NCI-H2107 treated with DMSO at 0.1 percent for 48 hours (cell line): Measurements from ENCODE around the gene MOV10L1.
"Not testable (repeated sequence)": the region's sequence is repeated elsewhere in the genome, so short reads cannot be mapped to it uniquely, and the experiment has no call there.

Experiments
- DNase-seq: peaks from one replicate; lab custom pipeline; 2025; ENCODE audit not compliant: unreplicated experiment; lab: John Stamatoyannopoulos, UW

Gene MOV10L1

DNA sequence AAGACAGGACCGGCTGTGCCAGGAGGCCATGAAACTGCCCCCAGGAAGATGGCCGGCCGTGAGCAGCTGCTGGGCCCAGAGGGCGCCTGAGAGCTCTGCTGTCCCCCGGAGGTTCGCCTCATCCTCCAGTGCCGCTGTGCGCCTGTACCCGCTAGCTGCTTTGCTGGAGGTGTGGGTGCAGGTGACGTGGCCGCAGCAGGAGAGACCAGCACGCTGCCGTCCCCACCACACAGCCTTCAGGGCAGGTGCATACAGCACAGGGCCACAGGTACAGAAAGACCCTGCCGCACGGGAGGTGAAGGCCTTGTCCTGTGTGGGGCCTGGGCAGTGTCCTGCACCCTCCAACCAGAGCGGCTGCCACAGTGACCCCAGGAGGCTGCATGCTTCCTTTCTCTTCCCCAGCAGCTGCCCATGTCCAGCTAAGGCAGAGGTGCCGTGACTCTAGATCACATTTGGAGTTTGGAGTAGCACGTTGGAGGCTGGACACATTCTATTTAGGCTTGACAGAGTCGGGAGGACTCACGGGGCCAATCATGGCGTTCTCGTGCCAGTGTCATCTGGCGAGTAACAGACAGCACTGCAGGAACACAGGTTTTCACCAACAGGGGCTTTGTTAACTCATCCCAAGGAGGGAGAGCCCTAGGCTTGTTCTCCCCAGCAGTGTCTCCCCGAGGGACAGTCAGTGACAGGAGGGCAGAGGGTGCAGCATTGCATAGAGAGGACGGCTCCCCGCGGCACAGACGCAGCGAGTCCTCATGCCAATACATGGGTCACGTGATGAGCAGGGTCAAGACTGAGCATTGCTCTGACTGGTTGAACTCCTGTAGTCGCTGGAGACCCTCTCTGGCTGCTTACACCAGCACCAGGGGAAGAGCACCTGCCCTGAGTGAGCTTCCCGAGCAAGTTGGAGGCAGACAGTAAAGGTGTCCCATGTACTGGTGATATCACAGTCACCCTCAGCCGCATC is 62.0 kb downstream of the MOV10L1 start:
- DNase-seq: no peak

- DNase-seq: no peak
Observed at GRCh38 chr22:50153056-50153755, 63.4 kb downstream of the MOV10L1 start.

DNA sequence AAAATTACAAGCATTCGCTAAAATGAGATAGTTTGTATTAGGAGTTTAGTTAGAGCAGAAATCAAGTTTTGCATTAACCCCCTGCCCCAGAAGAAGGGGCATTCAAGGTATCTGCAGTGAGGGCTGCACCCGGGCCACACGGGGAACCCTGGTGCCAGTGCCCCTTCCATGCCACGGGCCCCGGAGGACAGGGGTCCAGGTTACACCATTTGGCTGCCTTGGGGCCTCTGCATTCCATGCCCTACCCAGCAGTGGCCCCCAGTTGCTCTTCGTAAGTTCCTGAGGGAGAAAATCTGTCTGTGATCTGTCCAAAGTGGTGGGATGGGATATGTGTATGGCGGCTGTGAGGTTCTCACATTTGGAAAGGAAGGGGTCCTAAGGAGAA is 63.9 kb downstream of the MOV10L1 start:
- DNase-seq: no peak

DNA sequence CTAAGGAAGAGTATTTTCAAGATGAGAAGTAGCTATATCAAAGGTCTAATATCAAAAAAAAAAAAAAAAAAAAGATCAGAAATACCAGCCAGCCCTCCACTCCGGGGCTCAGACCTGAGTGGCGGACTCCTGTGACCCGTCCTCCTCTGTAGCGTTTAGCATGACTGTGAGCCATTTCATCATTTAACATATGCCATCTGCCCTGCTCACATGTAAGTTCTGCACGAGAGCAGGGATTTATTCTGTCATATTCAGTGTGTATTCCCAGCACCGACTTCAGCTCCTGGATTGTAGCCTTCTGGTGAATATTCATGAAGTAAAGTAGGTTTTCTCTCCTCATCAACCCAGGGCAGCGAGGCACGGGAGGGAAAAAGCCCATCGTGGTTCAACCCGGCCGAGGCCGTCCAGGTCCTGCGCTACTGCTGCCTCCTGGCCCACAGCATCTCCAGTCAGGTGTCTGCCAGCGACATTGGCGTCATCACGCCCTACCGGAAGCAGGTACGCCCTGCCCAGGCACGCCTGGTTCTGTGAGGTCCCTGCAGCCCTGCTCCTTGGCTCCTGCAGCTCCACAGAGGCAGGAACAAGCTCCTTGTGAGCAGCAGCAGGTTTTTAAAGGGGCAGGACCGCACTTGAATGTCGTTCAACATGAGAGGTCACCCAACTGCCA is 68.0 kb downstream of the MOV10L1 start:
- DNase-seq: no peak

DNA sequence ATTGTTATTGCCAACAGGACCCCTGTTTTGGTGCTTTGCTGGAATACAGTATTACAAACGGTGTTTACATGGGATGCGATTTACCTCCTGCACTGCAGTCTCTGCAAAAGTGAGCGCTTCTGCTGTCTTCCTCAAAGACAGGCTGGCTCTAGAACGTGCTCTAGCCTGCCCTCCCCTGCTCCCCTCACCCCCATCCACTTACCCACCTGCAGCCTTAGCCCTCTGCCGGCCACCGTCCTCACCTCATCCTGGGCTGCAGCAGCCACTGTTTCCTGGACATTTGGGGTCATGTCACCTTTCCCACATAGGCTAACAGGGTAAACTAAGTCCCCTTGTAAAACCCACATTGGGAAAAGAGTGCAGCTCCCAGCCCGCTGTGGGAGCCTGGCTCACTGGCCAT is 71.1 kb downstream of the MOV10L1 start:
- DNase-seq: no peak

DNA sequence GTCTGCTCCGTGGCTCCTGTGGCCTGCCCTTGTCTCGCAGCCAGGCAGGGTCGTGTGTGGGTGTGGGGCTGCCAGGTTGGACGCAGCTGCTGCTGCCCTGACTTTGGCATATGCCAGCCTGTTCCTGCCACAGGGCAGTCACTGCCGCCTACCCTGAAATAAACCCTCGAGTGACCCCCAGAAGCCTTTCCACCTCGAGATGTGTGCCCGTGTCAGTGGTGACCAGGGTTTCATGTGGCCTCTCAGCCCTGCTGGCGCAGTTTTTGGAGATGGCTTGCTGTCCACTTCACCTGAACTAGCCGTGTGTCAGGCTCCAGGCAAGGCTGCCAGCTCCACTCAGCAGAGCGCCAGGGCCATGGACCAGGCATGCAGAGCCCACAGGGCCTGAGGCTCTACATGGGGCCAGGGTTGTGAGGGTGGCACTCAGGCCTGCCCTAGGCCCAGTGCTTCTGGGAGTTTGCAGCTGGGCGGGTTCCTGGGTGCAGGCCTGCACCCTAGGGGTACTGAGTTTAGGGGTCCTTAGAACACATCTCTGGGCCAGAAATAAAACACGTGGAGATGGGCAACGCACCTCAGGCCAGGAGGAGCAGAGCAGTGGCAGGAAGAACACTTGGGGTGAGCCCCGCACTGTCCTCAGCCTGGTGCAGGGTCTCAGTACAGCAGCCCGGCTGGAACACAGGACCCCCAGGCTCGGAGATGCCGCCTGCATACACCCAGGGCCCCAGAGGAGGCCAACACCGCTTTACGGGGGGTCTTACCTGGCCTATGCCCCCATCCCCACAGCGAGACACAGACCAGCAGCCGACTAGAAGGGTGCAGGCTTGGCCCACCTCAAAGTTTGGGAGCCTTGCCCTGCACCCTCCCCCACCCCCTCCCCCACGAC is 71.9 kb downstream of the MOV10L1 start:
- no peak for DNase-seq

- DNase-seq: no peak
Observed at GRCh38 chr22:50162391-50162956, 72.7 kb downstream of the MOV10L1 start.

DNA sequence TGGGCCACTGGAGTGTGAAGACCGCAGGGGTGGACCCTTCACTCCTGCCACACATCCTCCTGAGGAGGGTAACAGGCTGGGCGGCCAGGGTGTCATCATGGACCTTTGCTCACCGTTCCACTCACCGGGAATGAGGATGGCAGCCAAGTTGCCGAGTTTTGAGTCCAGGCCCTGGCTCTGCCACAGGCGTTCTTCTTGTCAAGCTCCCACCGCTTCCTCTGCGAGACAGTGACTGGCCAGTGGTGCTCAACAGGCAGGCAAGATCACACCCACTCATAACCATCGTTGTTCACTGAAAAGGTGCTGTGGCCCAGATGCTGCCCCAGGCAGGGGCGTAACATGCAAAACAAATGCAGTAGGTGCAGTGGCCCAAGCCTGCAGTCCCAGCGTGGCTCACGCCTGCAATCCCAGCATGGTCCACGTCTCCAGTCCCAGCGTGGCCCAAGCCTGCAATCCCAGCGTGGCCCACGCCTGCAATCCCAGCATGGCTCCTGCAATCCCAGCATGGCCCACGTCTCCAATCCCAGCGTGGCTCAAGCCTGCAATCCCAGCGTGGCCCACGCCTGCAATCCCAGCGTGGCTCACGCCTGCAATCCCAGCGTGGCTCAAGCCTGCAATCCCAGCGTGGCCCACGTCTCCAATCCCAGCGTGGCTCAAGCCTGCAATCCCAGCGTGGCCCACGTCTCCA is 75.8 kb downstream of the MOV10L1 start:
- DNase-seq: no peak

DNA sequence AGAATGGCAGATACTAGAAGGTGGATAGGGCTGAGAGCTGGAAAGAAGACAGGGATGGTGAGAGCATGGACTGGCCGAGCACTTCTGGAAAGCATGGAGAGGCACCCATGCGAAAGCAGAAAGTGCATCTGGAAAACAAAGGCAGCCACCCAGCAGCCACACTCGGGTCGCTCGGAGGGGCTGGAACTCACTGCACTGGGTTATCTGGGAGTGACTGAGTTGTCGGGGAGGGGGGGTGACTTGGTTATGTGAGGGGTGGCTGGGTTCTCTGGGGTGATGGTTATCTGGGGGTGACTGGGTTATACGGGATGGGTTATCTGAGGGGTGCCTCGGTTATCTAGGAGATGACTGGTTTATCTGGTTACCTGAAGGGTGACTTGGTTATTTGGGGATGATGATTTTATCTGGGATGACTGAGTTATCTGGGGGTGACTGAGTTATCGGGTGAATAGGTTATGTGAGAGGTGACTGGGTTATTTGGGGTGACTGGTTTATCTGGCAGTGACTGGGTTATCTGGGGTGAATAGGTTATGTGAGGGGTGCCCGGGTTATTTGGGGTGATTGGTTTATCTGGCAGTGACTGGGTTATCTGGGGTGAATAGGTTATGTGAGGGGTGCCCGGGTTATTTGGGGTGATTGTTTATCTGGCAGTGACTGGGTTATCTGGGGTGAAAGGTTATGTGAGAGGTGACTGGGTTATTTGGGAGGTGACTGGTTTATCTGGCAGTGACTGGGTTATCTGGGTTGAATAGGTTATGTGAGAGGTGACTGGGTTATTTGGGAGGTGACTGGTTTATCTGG is 78.1 kb downstream of the MOV10L1 start:
- no peak for DNase-seq

- DNase-seq: not testable (repeated sequence)
Observed at GRCh38 chr22:50168490-50169180, 78.8 kb downstream of the MOV10L1 start.

- no peak for DNase-seq
Observed at GRCh38 chr22:50169181-50169759, 79.5 kb downstream of the MOV10L1 start.

DNA sequence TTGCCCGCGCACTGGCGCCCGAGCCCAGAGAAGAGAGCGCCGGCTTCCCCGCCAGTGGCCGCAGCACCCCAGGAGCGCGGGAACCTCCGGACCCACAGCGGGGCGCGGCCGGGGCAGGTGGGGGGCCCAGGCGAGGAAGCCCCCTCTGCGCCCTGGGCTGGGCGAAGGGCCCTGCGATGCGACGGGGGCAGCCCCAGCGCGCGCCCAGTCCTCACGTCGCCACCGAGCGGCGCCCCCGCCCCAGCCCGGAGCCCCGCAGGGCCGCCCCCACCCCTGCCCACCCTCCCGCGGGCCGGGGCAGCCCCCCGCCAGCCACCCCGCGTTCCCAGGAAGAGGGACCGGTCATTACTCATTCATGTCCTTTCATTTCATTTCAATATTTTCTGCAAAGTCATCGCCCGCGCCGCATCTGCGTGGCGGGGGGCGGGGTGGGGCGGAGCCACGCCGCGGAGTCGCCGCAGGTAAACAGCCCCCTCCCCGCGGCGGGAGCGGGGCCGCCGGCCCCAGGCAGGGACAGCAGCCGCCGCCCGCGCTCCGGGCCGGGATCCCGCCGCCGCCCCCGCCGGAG is 80.1 kb downstream of the MOV10L1 start:
- DNase-seq: no peak

DNA sequence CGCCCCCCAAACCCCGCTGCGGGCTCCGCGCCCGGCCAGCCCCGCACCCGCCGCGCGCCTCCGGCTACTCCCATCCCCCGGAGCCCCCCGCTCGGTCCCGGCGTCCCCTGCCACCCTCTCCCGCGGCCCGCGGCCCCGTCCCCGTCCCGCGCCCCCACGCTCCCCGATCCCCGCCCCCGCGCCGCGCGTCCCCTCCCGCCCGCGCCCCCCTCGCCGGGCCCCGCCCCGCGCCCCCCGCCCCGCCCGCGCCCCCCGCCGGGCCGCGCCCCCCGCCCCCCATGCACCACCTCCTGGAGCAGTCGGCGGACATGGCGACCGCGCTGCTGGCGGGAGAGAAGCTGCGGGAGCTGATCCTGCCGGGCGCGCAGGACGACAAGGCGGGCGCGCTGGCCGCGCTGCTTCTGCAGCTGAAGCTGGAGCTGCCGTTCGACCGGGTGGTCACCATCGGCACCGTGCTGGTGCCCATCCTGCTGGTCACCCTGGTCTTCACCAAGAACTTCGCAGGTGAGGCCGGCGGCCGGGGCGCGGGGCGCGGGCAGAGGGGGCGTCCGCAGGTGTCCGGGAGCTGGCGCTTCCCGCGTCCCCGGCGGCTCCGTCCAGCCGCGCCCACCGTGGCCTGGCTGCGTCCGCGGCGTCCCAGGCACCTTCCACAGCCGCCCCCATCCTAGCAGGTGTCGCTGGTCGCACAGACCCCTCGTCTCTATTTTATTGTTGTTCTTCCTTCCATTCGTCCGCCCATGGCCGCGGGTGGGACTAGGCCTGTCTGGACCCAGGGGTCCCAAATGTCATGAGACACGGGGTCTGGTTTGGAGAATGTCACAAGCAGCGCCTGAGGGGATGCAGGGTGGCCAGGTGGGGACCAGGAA is 80.9 kb downstream of the MOV10L1 start, which contains the start of gene PANX2:
Gene PANX2 (plus strand): TSS at position 279 of the 866 bp plus-strand sequence. CDS start 0 bp downstream, at position 279.
- DNase-seq: no peak

DNA sequence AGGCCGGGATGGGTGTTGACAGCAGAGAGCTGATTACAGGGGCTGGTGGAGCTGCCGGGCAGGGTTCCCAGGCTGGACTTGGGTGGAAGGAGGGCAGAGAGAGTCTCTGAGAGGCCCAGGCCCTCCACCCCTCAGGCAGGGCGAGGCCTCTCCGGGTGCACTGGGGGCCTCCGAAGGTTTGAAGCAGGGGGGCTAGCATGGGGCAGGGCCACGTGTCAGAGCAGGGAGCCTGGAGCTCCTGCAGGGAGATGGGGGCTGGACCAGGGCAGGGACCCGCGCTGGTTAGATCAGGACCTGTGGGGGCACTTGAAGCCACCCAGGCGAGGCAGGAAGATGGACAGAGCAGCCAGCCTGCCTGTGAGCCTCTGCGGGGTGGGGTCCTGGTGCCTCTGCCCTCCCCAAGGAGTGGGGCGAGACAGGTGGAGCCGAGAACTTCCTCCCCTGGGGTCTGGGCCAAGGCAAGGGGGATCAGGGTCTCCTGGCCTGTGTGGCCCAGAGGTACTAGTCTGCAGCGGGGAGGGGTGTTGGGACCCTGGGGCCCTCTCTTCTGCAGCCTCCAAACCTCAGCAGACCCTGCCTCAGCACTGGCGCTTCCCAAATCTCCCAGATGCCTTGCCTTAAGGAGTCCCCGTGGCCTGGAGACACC is 81.6 kb downstream of the MOV10L1 start:
- no peak for DNase-seq

- DNase-seq: no peak
Observed at GRCh38 chr22:50171965-50172421, 82.2 kb downstream of the MOV10L1 start.
